Neutrophil (primary cell): Measurements from ENCODE around the gene ORM2.

Experiments used
- H3K27ac ChIP-seq: fragments of 200-600 bp; sonication (generic); 2 replicates; pipeline ENCODE4 v1.5.1; 2016; ENCODE audit warnings: mild to moderate bottlenecking, moderate library complexity
- H3K27me3 ChIP-seq: fragments of 200-600 bp; sonication (generic); 2 replicates; pipeline ENCODE4 v1.6.0; 2016; ENCODE audit warnings: mild to moderate bottlenecking
- H3K36me3 ChIP-seq: fragments of 200-600 bp; sonication (generic); 2 replicates; pipeline ENCODE4 v1.5.1; 2017
- H3K4me1 ChIP-seq, 2 experiments: fragments of 200-600 bp in 1 of 2; sonication (generic) in 1 of 2; 1 replicate in 1 of 2; 2 replicates in 1 of 2; pipeline versions ENCODE4 v1.5.1 to v1.6.1; 2013 to 2016; ENCODE audit warnings: low read depth in 1 of 2, low read length in 1 of 2, mild to moderate bottlenecking in 1 of 2, moderate library complexity in 1 of 2; ENCODE audit not compliant: control insufficient read depth in 1 of 2, insufficient read depth in 1 of 2
- H3K4me3 ChIP-seq, 2 experiments: fragments of 200-600 bp in 1 of 2; sonication (generic) in 1 of 2; 1 replicate in 1 of 2; 2 replicates in 1 of 2; pipeline ENCODE4 v1.5.1; 2013 to 2016; ENCODE audit warnings: low read depth in 1 of 2, low read length in 1 of 2, mild to moderate bottlenecking in 1 of 2, moderate library complexity in 1 of 2
- H3K9me3 ChIP-seq: fragments of 200-600 bp; sonication (generic); 2 replicates; pipeline ENCODE4 v1.5.1; 2016
- CTCF ChIP-seq: fragments of 200-600 bp; sonication (generic); IDR thresholded peaks from 2 replicates; pipeline ENCODE4 v1.5.1; 2016; ENCODE audit warnings: antibody characterized with exemption

Gene ORM2

GRCh38 chr9:114291064-114291474 lies 38.6 kb upstream of the ORM2 start:
- H3K27me3 ChIP-seq: peaks cover 18% of the 10 kb centered on the region
- TF ChIP-seq CTCF: peak; percentile 90
- H3K36me3 ChIP-seq: no peaks in the 10 kb centered on the region
- H3K4me3 ChIP-seq: no peak overlapping the region
- no peak overlapping the region for H3K27ac ChIP-seq
- no peaks in the 10 kb centered on the region for H3K4me1 ChIP-seq
- H3K9me3 ChIP-seq: peaks cover 3% of the 10 kb centered on the region

GRCh38 chr9:114291886-114292590 lies 37.6 kb upstream of the ORM2 start:
- H3K9me3 ChIP-seq: peaks cover 3% of the 10 kb centered on the region
- H3K27ac ChIP-seq: no peak overlapping the region
- H3K4me3 ChIP-seq: no peak overlapping the region
- H3K4me1 ChIP-seq: no peaks in the 10 kb centered on the region
- H3K27me3 ChIP-seq: peaks cover 18% of the 10 kb centered on the region
- TF ChIP-seq CTCF: no peak
- no peaks in the 10 kb centered on the region for H3K36me3 ChIP-seq

GRCh38 chr9:114294664-114295063 lies 35.0 kb upstream of the ORM2 start:
- no peak overlapping the region for H3K27ac ChIP-seq
- no peaks in the 10 kb centered on the region for H3K4me1 ChIP-seq
- H3K9me3 ChIP-seq: peaks cover 3% of the 10 kb centered on the region
- H3K27me3 ChIP-seq: peaks cover 31% of the 10 kb centered on the region
- no peak for TF ChIP-seq CTCF
- H3K4me3 ChIP-seq: no peak overlapping the region
- H3K36me3 ChIP-seq: no peaks in the 10 kb centered on the region

GRCh38 chr9:114296338-114296737 lies 33.3 kb upstream of the ORM2 start:
- Histone ChIP-seq H3K4me3 (no peak overlapping the region), H3K36me3 (no peaks in the 10 kb centered on the region), H3K4me1 (no peaks in the 10 kb centered on the region), H3K27ac (no peak overlapping the region), H3K9me3 (peaks cover 3% of the 10 kb centered on the region), H3K27me3 (peaks cover 31% of the 10 kb centered on the region)
- no peak for TF ChIP-seq CTCF

- no peak for TF ChIP-seq CTCF
- H3K36me3 ChIP-seq: no peaks in the 10 kb centered on the region
Measured at GRCh38 chr9:114299286-114300152, 30.1 kb upstream of the ORM2 start.

More at GRCh38 chr9:114299286-114300152, 30.1 kb upstream of the ORM2 start:
- no peaks in the 10 kb centered on the region for H3K4me1 ChIP-seq
- no peak overlapping the region for H3K4me3 ChIP-seq
- peaks cover 3% of the 10 kb centered on the region for H3K9me3 ChIP-seq
- H3K27ac ChIP-seq: no peak overlapping the region
- peaks cover 18% of the 10 kb centered on the region for H3K27me3 ChIP-seq
